Kidney (tissue), 14 donors: ENCODE results near the gene DEDD2. TPM values are rescaled to one million over a fixed set of nuclear protein-coding genes. Genes with fewer than 3 reads are reported as not detected.

Experiments used
- DNase-seq, 5 donors: peaks; one replicate each; pipeline ENCODE4 v3.0.0-alpha.2; 2013 to 2020
- FAIRE-seq: peaks from 2 replicates; lab custom pipeline; 2012; peaks lifted over from hg19 to GRCh38; lab: Jason Lieb, UNC
- H3K27ac ChIP-seq, 2 donors: one replicate each; pipeline ENCODE4 v1.7.0; 2013; ENCODE audit warnings: low read depth in 2 of 2, low read length in 2 of 2, inconsistent platforms in 1 of 2
- H3K27me3 ChIP-seq: one replicate; pipeline ENCODE4 v1.7.1; 2013; ENCODE audit warnings: low read length, inconsistent platforms; ENCODE audit not compliant: control insufficient read depth, insufficient read depth
- H3K36me3 ChIP-seq, 3 donors: one replicate each; pipeline versions ENCODE4 v1.7.0 to v1.7.1; 2013; ENCODE audit warnings: low read length in 3 of 3, control low read depth in 1 of 3, inconsistent platforms in 1 of 3; ENCODE audit not compliant: insufficient read depth in 3 of 3, control insufficient read depth in 2 of 3
- H3K4me1 ChIP-seq, 3 donors: one replicate each; pipeline versions ENCODE4 v1.7.0 to v1.7.1; 2013; ENCODE audit warnings: low read length in 3 of 3, inconsistent platforms in 1 of 3, low read depth in 1 of 3; ENCODE audit not compliant: control insufficient read depth in 2 of 3, insufficient read depth in 2 of 3
- H3K4me3 ChIP-seq, 3 donors: one replicate each; pipeline versions ENCODE4 v1.7.0 to v1.8.1; 2013; ENCODE audit warnings: low read length in 3 of 3, control low read depth in 1 of 3, inconsistent platforms in 1 of 3
- H3K9ac ChIP-seq, 3 donors: one replicate each; pipeline versions ENCODE4 v1.7.0 to v1.7.1; 2013; ENCODE audit warnings: low read length in 3 of 3, control low read depth in 1 of 3, inconsistent platforms in 1 of 3
- H3K9me3 ChIP-seq, 3 donors: one replicate each; pipeline versions ENCODE4 v1.7.0 to v1.7.1; 2013; ENCODE audit warnings: low read length in 3 of 3, control low read depth in 1 of 3, inconsistent platforms in 1 of 3; ENCODE audit not compliant: control insufficient read depth in 2 of 3, insufficient read depth in 1 of 3
- intact Hi-C: fragments of 100-400 bp; cut with DNase I; formaldehyde crosslinking; loops from one replicate; pipeline ENCODE4 v1.11.1; 2022
- polyA plus RNA-seq: library from polyadenylated mRNA; stranded (reverse); fragments of 350-450 nt; fragmentation: Illumina TruSeq; extraction: RNeasy Lipid Tissue Mini Kit (QIAGEN cat#74804); gene quantifications from one replicate; pipeline ENCODE4 v1.2.3, GENCODE V29; 2014; ENCODE audit warnings: low read depth, low replicate concordance; ENCODE audit not compliant: insufficient read depth
- total RNA-seq: library from RNA; stranded (reverse); fragmentation: NEBNext Ultra II Directional; extraction: Animal tissue kit (Norgen Biotek cat#: 25700); gene quantifications from one replicate; pipeline ENCODE4 v1.2.1, GENCODE V29; 2021
- TF ChIP-seq, protein P1 (sequence below): IDR thresholded peaks from 3 replicates; pipeline ENCODE4 v1.5.1; 2012; ENCODE audit warnings: mild to moderate bottlenecking, moderate library complexity, borderline replicate concordance; ENCODE audit not compliant: insufficient read depth; ENCODE audit errors: extremely low read depth
- donor health status: control.
- donor health status: control.
- donor health status: control.
- donor health status: control.
- donor health status: control.
- donor health status: DM: yes; HTN: yes; CAD: no.
- donor health status: Normal renal cell carcinoma (clear cell type).

DEDD2 gene
- total and polyA plus RNA-seq, 2 donors from 2014 or later, result 26.1 to 36.3 TPM

- H3K36me3 ChIP-seq, result no peaks in the 10 kb centered on the region
- no peaks in the 10 kb centered on the region for H3K27me3 ChIP-seq
- intact Hi-C loops, result no loop called here
- no peak for FAIRE-seq
- no peaks in the 10 kb centered on the region for H3K9me3 ChIP-seq
- H3K9ac ChIP-seq, result no peak overlapping the region
- DNase-seq, result no peak
- TF ChIP-seq, protein P1, sequence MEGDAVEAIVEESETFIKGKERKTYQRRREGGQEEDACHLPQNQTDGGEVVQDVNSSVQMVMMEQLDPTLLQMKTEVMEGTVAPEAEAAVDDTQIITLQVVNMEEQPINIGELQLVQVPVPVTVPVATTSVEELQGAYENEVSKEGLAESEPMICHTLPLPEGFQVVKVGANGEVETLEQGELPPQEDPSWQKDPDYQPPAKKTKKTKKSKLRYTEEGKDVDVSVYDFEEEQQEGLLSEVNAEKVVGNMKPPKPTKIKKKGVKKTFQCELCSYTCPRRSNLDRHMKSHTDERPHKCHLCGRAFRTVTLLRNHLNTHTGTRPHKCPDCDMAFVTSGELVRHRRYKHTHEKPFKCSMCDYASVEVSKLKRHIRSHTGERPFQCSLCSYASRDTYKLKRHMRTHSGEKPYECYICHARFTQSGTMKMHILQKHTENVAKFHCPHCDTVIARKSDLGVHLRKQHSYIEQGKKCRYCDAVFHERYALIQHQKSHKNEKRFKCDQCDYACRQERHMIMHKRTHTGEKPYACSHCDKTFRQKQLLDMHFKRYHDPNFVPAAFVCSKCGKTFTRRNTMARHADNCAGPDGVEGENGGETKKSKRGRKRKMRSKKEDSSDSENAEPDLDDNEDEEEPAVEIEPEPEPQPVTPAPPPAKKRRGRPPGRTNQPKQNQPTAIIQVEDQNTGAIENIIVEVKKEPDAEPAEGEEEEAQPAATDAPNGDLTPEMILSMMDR, result no peak
- no peaks in the 10 kb centered on the region for H3K4me1 ChIP-seq
- H3K27ac ChIP-seq, result no peak overlapping the region
- no peak overlapping the region for H3K4me3 ChIP-seq
Observed at GRCh38 chr19:42188665-42189064, 28.8 kb downstream of the DEDD2 start.

DNA sequence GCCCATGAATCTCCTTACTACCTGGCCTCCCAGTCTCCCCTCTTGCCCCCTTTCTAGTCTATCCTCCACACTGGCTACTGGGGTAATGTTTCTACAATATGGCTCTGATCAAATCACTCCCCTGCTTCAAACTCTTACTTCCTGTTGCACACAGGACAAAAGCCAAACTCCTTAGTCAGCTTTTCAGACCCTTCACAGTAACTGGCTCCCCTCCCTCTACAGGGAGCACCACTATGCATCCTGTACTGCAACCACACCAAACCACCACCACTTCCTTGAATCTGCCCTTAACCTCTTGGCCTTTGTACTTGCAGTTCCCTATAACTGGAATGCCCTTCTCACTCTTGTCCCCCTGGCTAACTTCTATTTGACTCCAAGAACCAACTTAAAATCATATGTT is 32.2 kb downstream of the DEDD2 start:
- intact Hi-C loops, result no loop called here
- Histone ChIP-seq H3K4me1 (no peaks in the 10 kb centered on the region), H3K27me3 (peaks cover 5% of the 10 kb centered on the region), H3K9me3 (no peaks in the 10 kb centered on the region), H3K9ac (no peak overlapping the region), H3K27ac (no peak overlapping the region), H3K36me3 (no peaks in the 10 kb centered on the region), H3K4me3 (no peak overlapping the region)
- no peak for DNase-seq
- TF ChIP-seq, protein P1, result no peak
- no peak for FAIRE-seq

- H3K9me3 ChIP-seq, result no peaks in the 10 kb centered on the region
- no peak overlapping the region for H3K27ac ChIP-seq
- DNase-seq, result peak; percentile 71 to 87 (median 79)
- intact Hi-C loops, result no loop called here
- TF ChIP-seq, protein P1, result peak; percentile 87
- no peaks in the 10 kb centered on the region for H3K36me3 ChIP-seq
- FAIRE-seq, result no peak
- no peaks in the 10 kb centered on the region for H3K4me1 ChIP-seq
- H3K4me3 ChIP-seq, result no peak overlapping the region
- H3K27me3 ChIP-seq, result peaks cover 13% of the 10 kb centered on the region
- H3K9ac ChIP-seq, result no peak overlapping the region
Observed at GRCh38 chr19:42184401-42184861, 33.0 kb downstream of the DEDD2 start.
